ENCODE results near the gene COL20A1. TPM values are rescaled to one million over a fixed set of nuclear protein-coding genes. Genes with fewer than 3 reads are reported as not detected.
A peak's percentile ranks its signal among the peaks of the same experiment; 100 is the strongest.

COL20A1 gene
- total and polyA plus RNA-seq, 2 donors: 1.2 TPM; not detected in 1

GRCh38 chr20:63254606-63255384, 38.2 kb upstream of the COL20A1 start:
- no peak for DNase-seq (ENCODE audit: extremely low spot score)
- WGBS: 18% methylated on average over 56 of the region's 56 CpGs
- Histone ChIP-seq H3K4me1 (ENCODE audit: insufficient read depth) (peaks cover 3% of the 10 kb centered on the region), H3K36me3 (ENCODE audit: insufficient read depth) (no peaks in the 10 kb centered on the region), H3K27ac (ENCODE audit: low read depth) (no peak overlapping the region), H3K4me3 (ENCODE audit: low read depth, low read length) (no peak overlapping the region)

- 70% methylated on average over 31 of the region's 31 CpGs for WGBS
- no peak overlapping the region for H3K27ac ChIP-seq (ENCODE audit: low read depth)
- DNase-seq (ENCODE audit: extremely low spot score): no peak
- H3K4me1 ChIP-seq (ENCODE audit: insufficient read depth): peaks cover 3% of the 10 kb centered on the region
- H3K4me3 ChIP-seq (ENCODE audit: low read depth, low read length): no peak overlapping the region
- no peaks in the 10 kb centered on the region for H3K36me3 ChIP-seq (ENCODE audit: insufficient read depth)
These were observed 36.9 kb upstream of the COL20A1 start for GRCh38 chr20:63255931-63256704.

- Histone ChIP-seq H3K27ac (ENCODE audit: low read depth) (no peak overlapping the region), H3K4me3 (ENCODE audit: low read depth, low read length) (no peak overlapping the region), H3K36me3 (ENCODE audit: insufficient read depth) (no peaks in the 10 kb centered on the region), H3K4me1 (ENCODE audit: insufficient read depth) (peaks cover 3% of the 10 kb centered on the region)
- WGBS: 96% methylated on average over 4 of the region's 4 CpGs
- no peak for DNase-seq (ENCODE audit: extremely low spot score)
These were observed 36.0 kb upstream of the COL20A1 start for GRCh38 chr20:63256954-63257353.

DNA sequence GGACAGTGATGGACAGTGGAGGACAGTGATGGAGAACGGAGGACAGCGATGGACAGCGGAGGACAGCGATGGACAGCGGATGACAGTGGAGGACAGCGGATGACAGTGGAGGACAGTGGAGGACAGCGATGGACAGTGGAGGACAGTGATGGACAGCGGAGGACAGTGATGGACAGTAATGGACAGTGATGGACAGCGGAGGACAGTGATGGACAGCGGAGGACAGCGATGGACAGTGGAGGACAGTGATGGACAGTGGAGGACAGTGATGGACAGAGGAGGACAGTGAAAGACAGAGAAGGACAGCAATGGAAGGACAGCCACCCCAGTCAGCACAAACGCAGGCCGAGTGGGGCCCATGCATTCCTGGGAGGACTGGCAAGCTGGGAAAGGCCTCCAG, 35.4 kb upstream of the COL20A1 start:
- WGBS: 91% methylated on average over 13 of the region's 13 CpGs
- no peak for DNase-seq (ENCODE audit: extremely low spot score)
- Histone ChIP-seq H3K36me3 (ENCODE audit: insufficient read depth) (no peaks in the 10 kb centered on the region), H3K4me3 (ENCODE audit: low read depth, low read length) (no peak overlapping the region), H3K27ac (ENCODE audit: low read depth) (no peak overlapping the region), H3K4me1 (ENCODE audit: insufficient read depth) (peaks cover 3% of the 10 kb centered on the region)

DNA sequence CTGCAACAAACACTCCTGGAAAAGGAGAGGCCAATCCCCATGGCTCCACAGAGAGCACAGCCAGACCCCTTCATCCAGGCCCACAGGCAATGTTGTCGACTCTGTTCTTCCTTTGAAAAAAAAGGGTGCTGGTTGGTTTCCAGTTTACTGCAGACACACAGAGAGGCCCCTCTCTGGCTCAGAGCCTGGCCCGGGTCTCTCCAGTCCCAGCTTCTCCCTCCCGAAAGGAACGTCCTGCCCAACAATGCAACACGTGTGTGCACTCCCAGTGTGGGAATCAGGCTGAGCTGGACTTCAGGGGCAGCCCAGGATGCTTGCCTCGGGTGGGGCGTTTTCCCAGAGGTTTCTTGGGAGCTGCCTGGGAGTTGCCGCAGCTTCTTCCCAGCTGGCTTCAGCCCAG, 34.2 kb upstream of the COL20A1 start:
- Histone ChIP-seq H3K36me3 (ENCODE audit: insufficient read depth) (no peaks in the 10 kb centered on the region), H3K27ac (ENCODE audit: low read depth) (no peak overlapping the region), H3K4me1 (ENCODE audit: insufficient read depth) (peaks cover 3% of the 10 kb centered on the region), H3K4me3 (ENCODE audit: low read depth, low read length) (no peak overlapping the region)
- peak; percentile 86 for DNase-seq (ENCODE audit: extremely low spot score)
- 19% methylated on average over 8 of the region's 8 CpGs for WGBS

DNA sequence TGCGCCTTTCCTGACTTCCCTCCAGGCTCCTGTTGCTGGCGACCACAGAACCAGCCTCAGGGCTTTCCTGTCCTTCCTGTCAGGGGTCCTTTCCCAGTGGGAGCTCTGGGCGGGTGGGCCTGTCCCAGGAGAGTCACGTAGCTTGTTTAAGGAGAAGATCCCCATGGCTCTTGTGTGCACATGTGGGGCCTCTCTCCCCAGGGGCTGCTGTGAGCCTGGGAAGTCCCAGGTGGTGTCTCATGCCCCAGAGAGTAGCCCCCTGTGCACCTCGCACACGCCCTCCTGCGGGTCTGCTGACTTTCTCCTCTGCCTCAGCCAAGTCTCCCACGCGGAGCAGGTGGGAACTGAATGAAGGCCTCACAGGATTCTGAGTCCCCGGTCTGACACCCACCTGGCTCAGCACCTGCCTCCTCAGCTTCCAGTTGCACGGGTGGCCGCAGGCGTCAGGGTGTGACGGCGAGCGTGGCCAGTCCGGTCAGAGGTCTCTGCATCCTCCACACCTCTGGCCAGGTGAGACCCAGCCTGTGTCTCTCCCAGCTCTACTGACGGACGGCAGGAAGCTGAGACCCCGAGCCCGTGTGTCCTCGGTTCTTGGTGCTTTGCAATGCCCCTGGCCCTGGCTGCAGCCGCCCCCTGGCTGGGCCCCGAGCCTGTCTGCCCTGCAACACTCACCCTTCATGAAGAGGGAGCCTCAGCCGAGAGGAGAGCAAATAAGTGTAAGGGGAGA, 33.1 kb upstream of the COL20A1 start:
- no peaks in the 10 kb centered on the region for H3K36me3 ChIP-seq (ENCODE audit: insufficient read depth)
- no peak for DNase-seq (ENCODE audit: extremely low spot score)
- no peak overlapping the region for H3K27ac ChIP-seq (ENCODE audit: low read depth)
- H3K4me1 ChIP-seq (ENCODE audit: insufficient read depth): no peaks in the 10 kb centered on the region
- WGBS: 87% methylated on average over 25 of the region's 25 CpGs
- H3K4me3 ChIP-seq (ENCODE audit: low read depth, low read length): no peak overlapping the region

DNA sequence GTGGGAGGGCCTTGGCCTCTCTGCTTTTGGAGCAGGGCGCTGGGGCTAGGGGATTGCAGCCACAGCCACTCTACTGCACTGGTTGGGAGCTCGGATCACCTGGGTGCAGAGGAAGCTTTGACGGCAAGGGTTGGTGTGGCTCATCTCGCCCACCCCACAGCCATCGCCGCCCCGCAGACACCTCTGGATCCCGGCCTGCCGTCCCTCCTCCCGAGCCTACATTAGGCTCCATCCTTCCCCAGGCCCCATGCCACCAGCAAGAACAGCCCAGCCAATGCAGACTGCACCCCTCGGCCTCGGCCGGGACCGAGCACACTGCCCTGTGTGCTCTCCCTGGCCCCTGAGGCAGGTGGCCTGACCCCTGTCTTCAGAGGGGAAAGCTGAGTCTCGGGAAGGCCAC, 32.5 kb upstream of the COL20A1 start:
- H3K27ac ChIP-seq (ENCODE audit: low read depth): no peak overlapping the region
- no peak overlapping the region for H3K4me3 ChIP-seq (ENCODE audit: low read depth, low read length)
- WGBS: 83% methylated on average over 15 of the region's 15 CpGs
- H3K4me1 ChIP-seq (ENCODE audit: insufficient read depth): no peaks in the 10 kb centered on the region
- H3K36me3 ChIP-seq (ENCODE audit: insufficient read depth): no peaks in the 10 kb centered on the region
- no peak for DNase-seq (ENCODE audit: extremely low spot score)

DNA sequence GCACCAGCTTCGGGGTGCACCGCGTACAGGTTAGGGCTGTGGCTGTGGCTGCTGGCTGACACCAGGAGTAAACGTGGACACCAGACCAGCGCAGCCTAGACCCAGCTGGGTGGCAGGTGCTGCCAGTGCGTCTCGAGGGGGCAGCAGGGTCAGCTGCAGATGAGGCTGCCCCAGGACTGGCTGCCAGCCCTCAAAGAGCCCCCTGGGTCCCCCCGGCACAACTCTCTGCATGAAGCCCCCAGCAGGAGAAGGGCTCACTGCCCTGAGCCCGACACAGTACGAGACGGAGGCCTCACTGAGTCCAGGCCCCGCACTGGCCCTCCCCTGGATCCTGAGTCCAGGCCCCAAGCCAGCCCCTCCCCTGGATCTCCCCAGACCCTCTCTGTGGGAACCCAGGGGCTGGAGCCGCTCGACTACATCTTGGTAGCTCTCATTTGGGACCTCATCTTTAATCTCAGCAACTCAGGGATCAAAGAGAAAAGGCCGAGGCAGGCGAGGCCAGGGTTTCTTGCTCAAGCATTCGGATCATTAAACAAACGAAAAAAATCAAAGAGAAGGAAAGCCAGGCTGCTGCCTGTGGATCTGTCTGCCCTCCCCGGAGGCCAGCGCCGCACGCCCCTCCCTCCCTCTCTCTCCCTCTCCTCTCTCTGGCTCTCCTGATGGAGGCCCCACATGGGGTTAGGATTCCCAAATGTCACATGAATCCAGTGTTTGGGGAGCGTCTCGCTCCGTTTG, 31.8 kb upstream of the COL20A1 start:
- H3K4me3 ChIP-seq (ENCODE audit: low read depth, low read length): no peak overlapping the region
- WGBS: 37% methylated on average over 25 of the region's 25 CpGs
- H3K27ac ChIP-seq (ENCODE audit: low read depth): no peak overlapping the region
- no peaks in the 10 kb centered on the region for H3K36me3 ChIP-seq (ENCODE audit: insufficient read depth)
- DNase-seq (ENCODE audit: extremely low spot score): peak; percentile 45
- no peaks in the 10 kb centered on the region for H3K4me1 ChIP-seq (ENCODE audit: insufficient read depth)

GRCh38 chr20:63261795-63262528, 31.0 kb upstream of the COL20A1 start:
- WGBS: 51% methylated on average over 30 of the region's 30 CpGs

GRCh38 chr20:63262836-63263235, 30.1 kb upstream of the COL20A1 start:
- WGBS: 89% methylated on average over 9 of the region's 9 CpGs
- H3K36me3 ChIP-seq (ENCODE audit: insufficient read depth): no peaks in the 10 kb centered on the region

More at GRCh38 chr20:63261795-63262528, 31.0 kb upstream of the COL20A1 start:
- DNase-seq (ENCODE audit: extremely low spot score): no peak
- Histone ChIP-seq H3K27ac (ENCODE audit: low read depth) (no peak overlapping the region), H3K4me3 (ENCODE audit: low read depth, low read length) (no peak overlapping the region), H3K36me3 (ENCODE audit: insufficient read depth) (no peaks in the 10 kb centered on the region), H3K4me1 (ENCODE audit: insufficient read depth) (no peaks in the 10 kb centered on the region)

GRCh38 chr20:63264000-63264399, 29.0 kb upstream of the COL20A1 start:
- Histone ChIP-seq H3K27ac (ENCODE audit: low read depth) (no peak overlapping the region), H3K36me3 (ENCODE audit: insufficient read depth) (no peaks in the 10 kb centered on the region), H3K4me1 (ENCODE audit: insufficient read depth) (no peaks in the 10 kb centered on the region), H3K4me3 (ENCODE audit: low read depth, low read length) (no peak overlapping the region)
- DNase-seq (ENCODE audit: extremely low spot score): no peak
- 87% methylated on average over 10 of the region's 10 CpGs for WGBS

More at GRCh38 chr20:63262836-63263235, 30.1 kb upstream of the COL20A1 start:
- Histone ChIP-seq H3K4me3 (ENCODE audit: low read depth, low read length) (no peak overlapping the region), H3K4me1 (ENCODE audit: insufficient read depth) (no peaks in the 10 kb centered on the region), H3K27ac (ENCODE audit: low read depth) (no peak overlapping the region)
- DNase-seq (ENCODE audit: extremely low spot score): no peak

DNA sequence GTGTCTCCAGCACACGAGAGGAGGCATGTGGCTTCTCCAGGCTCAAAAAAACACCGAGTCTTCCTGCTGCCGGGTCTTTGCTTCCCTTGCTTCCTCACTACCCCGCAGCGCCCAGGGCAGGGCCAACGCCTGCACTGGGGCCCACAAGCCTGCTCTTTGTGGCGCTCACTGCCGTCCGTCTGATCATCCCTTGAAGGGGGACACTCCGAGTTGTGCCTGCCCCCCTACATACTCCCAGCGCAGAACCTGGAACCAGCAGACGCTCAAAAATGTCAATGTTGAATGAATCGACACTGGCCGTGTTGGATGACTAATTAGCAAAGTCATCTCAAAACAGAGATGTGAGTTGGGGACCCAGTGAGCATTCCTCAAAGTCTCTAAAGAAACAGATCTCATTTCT, 28.5 kb upstream of the COL20A1 start:
- no peaks in the 10 kb centered on the region for H3K36me3 ChIP-seq (ENCODE audit: insufficient read depth)
- H3K4me1 ChIP-seq (ENCODE audit: insufficient read depth): no peaks in the 10 kb centered on the region
- no peak overlapping the region for H3K4me3 ChIP-seq (ENCODE audit: low read depth, low read length)
- no peak overlapping the region for H3K27ac ChIP-seq (ENCODE audit: low read depth)
- no peak for DNase-seq (ENCODE audit: extremely low spot score)
- WGBS: 42% methylated on average over 14 of the region's 14 CpGs
